ENCODE measurements around the gene CELF6. TPM values are rescaled to one million over a fixed set of nuclear protein-coding genes. Genes with fewer than 3 reads are reported as not detected.

CELF6 gene
- polyA plus RNA-seq, 1 of the 3 experiments (the other 2 are of a cell fraction), result 0.20 TPM

DNA sequence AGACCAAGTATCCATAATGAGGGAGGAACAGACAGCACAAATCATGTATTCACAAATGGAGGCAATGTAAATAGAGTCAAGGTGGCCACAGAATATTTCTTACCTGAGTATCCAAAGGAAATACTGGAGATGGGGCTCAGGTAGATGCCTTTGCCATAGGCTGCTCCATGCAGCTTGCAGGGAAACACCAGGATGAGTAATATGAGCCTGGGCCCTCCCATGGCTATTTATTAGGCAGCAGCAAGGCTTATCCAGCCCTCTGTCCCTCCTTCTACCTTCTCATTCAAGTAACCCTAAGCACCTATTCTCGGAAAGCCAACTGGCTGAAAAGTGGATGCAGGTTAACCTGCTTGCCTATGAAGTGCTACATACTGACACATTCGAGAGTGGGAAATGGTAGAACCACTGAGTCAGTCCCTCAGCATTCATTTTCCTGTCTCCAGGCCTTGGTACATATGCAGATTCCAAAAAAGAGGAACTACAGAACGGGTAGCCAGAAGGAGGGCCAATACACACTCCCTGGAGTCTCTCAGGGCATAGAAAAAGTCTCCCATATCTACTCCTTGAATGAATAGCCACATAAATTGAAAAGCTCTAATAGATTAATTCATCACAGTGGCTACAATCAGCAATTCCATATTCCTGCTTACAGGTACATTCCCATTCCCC, 70.7 kb downstream of the CELF6 start (continued):
- TF ChIP-seq ZBTB33 (IDR thresholded peaks at IDR 0.05; ENCODE audit: borderline replicate concordance, low read depth), result no peak
- TF ChIP-seq RFX5 (IDR thresholded peaks at IDR 0.05; ENCODE audit: low read length), result no peak
- TF ChIP-seq, protein P1, sequence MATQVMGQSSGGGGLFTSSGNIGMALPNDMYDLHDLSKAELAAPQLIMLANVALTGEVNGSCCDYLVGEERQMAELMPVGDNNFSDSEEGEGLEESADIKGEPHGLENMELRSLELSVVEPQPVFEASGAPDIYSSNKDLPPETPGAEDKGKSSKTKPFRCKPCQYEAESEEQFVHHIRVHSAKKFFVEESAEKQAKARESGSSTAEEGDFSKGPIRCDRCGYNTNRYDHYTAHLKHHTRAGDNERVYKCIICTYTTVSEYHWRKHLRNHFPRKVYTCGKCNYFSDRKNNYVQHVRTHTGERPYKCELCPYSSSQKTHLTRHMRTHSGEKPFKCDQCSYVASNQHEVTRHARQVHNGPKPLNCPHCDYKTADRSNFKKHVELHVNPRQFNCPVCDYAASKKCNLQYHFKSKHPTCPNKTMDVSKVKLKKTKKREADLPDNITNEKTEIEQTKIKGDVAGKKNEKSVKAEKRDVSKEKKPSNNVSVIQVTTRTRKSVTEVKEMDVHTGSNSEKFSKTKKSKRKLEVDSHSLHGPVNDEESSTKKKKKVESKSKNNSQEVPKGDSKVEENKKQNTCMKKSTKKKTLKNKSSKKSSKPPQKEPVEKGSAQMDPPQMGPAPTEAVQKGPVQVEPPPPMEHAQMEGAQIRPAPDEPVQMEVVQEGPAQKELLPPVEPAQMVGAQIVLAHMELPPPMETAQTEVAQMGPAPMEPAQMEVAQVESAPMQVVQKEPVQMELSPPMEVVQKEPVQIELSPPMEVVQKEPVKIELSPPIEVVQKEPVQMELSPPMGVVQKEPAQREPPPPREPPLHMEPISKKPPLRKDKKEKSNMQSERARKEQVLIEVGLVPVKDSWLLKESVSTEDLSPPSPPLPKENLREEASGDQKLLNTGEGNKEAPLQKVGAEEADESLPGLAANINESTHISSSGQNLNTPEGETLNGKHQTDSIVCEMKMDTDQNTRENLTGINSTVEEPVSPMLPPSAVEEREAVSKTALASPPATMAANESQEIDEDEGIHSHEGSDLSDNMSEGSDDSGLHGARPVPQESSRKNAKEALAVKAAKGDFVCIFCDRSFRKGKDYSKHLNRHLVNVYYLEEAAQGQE (IDR thresholded peaks at IDR 0.05; ENCODE audit: low read depth, low read length), result no peak
- TF ChIP-seq TCF12 (IDR thresholded peaks at IDR 0.05), result no peak
- no peak for TF ChIP-seq EZH2phosphoT487 (IDR thresholded peaks at IDR 0.05; ENCODE audit: borderline replicate concordance, low read depth)
- TF ChIP-seq, protein P2, sequence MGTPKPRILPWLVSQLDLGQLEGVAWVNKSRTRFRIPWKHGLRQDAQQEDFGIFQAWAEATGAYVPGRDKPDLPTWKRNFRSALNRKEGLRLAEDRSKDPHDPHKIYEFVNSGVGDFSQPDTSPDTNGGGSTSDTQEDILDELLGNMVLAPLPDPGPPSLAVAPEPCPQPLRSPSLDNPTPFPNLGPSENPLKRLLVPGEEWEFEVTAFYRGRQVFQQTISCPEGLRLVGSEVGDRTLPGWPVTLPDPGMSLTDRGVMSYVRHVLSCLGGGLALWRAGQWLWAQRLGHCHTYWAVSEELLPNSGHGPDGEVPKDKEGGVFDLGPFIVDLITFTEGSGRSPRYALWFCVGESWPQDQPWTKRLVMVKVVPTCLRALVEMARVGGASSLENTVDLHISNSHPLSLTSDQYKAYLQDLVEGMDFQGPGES (IDR thresholded peaks at IDR 0.05; ENCODE audit: low read depth, low read length), result no peak

- H3K36me3 ChIP-seq (replicated peaks in 1 of 2; ENCODE audit: control insufficient read depth in 1 of 2, insufficient read depth in 2 of 2, low read length in 1 of 2), result peaks cover 56 to 60% of the 10 kb centered on the region in 2 experiments
- 76% methylated on average over 1 of the region's 1 CpG for WGBS (ENCODE audit: low lambda C conversion rate)
- H3K4me1 ChIP-seq (ENCODE audit: control insufficient read depth in 1 of 2, insufficient read depth in 2 of 2, low read depth in 1 of 2, low read length in 1 of 2), result peaks cover 0 to 7% of the 10 kb centered on the region in 2 experiments; a peak in 1 of 4 replicates
- H3K4me3 ChIP-seq (ENCODE audit: low read depth in 2 of 2, low read length in 1 of 2), result no peak overlapping the region
- CTCF ChIA-PET, result no interaction called here
- no peaks in the 10 kb centered on the region for H3K27me3 ChIP-seq (ENCODE audit: insufficient read depth)
- no peaks in the 10 kb centered on the region for H3K9me3 ChIP-seq
- DNase-seq, result no peak
- peaks cover 23% of the 10 kb centered on the region for H3F3A ChIP-seq (replicated peaks; ENCODE audit: insufficient read depth)
- H3K27ac ChIP-seq (ENCODE audit: low read depth in 2 of 2, low read length in 1 of 2), result peak overlapping the region in 1 of 2 experiments; percentile 60; a peak in 2 of 4 replicates
- no peaks in the 10 kb centered on the region for H4K20me1 ChIP-seq (ENCODE audit: insufficient read depth)
- no peaks in the 10 kb centered on the region for H3K9me2 ChIP-seq
- POLR2A ChIA-PET, result no interaction called here
- peak overlapping the region; percentile 27 for H3K4me2 ChIP-seq
- TF ChIP-seq FOSL2 (IDR thresholded peaks at IDR 0.05; ENCODE audit: borderline replicate concordance, low read depth) (peak; percentile 31; the same call in 1 of the 2 replicates), JUND (IDR thresholded peaks at IDR 0.05) (peak; percentile 22; the same call in 1 of the 2 replicates), PBX3 (IDR thresholded peaks at IDR 0.05) (0 out of 2 replicates have a peak, but pooled peaks have one; percentile 29), TCF12 (IDR thresholded peaks at IDR 0.05) (peak; percentile 41)
- TF ChIP-seq, protein P2 (IDR thresholded peaks at IDR 0.05; ENCODE audit: low read depth, low read length), result no peak
- no peak overlapping the region for H3K9ac ChIP-seq
- no peaks in the 10 kb centered on the region for H3K79me2 ChIP-seq (ENCODE audit: insufficient read depth)
- H2AFZ ChIP-seq (ENCODE audit: low read depth), result no peak overlapping the region
Measured at GRCh38 chr15:72248514-72248913, 71.4 kb downstream of the CELF6 start.
